Glutamatergic neuron (in vitro differentiated cells): Measurements from ENCODE around the gene PTK7. TPM values are rescaled to one million over a fixed set of nuclear protein-coding genes. Genes with fewer than 3 reads are reported as not detected.

Experiments
- DNase-seq: peaks from one replicate; pipeline ENCODE4 v3.0.0; 2022
- H3K27ac Mint-ChIP-seq: one replicate; pipeline ENCODE4 v1.8.0; 2020; ENCODE audit warnings: mild to moderate bottlenecking, mixed read lengths, inconsistent platforms; ENCODE audit not compliant: unreplicated experiment
- H3K27me3 Mint-ChIP-seq: one replicate; pipeline ENCODE4 v1.8.0; 2020; ENCODE audit warnings: mild to moderate bottlenecking, moderate library complexity, mixed read lengths, inconsistent platforms; ENCODE audit not compliant: unreplicated experiment
- H3K36me3 Mint-ChIP-seq: one replicate; pipeline ENCODE4 v1.8.0; 2020; ENCODE audit warnings: mild to moderate bottlenecking, mixed read lengths, inconsistent platforms; ENCODE audit not compliant: unreplicated experiment
- H3K4me1 Mint-ChIP-seq: one replicate; pipeline ENCODE4 v1.8.0; 2020; ENCODE audit warnings: mild to moderate bottlenecking, low read depth, mixed read lengths, inconsistent platforms; ENCODE audit not compliant: unreplicated experiment
- H3K4me3 Mint-ChIP-seq: one replicate; pipeline ENCODE4 v1.8.0; 2020; ENCODE audit warnings: mild to moderate bottlenecking, mixed read lengths, inconsistent platforms; ENCODE audit not compliant: unreplicated experiment
- H3K9me3 Mint-ChIP-seq: one replicate; pipeline ENCODE4 v1.8.0; 2020; ENCODE audit warnings: mild to moderate bottlenecking, moderate library complexity, mixed read lengths, inconsistent platforms; ENCODE audit not compliant: unreplicated experiment
- total RNA-seq: library from RNA; stranded (reverse); fragmentation: NEBNext Ultra II Directional; extraction: Animal tissue kit (Norgen Biotek cat#: 25700); gene quantifications from one replicate; pipeline ENCODE4 v1.2.1, GENCODE V29; 2021; ENCODE audit not compliant: unreplicated experiment
- TF ChIP-seq, protein P1 (sequence below): fragments of 200-600 bp; sonication (generic); IDR thresholded peaks from one replicate; pipeline ENCODE4 v1.5.0; 2021; ENCODE audit not compliant: partially characterized antibody, unreplicated experiment

Gene PTK7
- total RNA-seq, 1 donor from 2014 or later, result 166 TPM

DNA sequence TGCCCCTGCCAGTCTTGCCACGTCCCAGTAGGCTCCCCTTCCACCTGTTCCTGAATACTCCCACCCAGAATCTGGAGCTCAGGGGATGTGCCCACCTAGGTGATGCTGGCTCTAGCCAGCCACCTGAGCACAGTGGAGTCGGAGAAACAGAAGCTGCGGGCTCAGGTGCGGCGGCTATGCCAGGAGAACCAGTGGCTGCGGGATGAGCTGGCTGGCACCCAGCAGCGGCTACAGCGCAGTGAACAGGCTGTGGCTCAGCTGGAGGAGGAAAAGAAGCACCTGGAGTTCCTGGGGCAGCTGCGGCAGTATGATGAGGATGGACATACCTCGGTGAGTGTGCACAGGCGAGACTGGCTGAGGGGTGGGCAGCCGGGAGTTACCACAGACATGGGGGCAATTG is 13.3 kb upstream of the PTK7 start:
- Mint-ChIP-seq H3K36me3 (no peaks in the 10 kb centered on the region), H3K27ac (no peak overlapping the region), H3K4me3 (no peak overlapping the region), H3K4me1 (peaks cover 9% of the 10 kb centered on the region), H3K27me3 (no peaks in the 10 kb centered on the region), H3K9me3 (peaks cover 14% of the 10 kb centered on the region)
- TF ChIP-seq, protein P1, sequence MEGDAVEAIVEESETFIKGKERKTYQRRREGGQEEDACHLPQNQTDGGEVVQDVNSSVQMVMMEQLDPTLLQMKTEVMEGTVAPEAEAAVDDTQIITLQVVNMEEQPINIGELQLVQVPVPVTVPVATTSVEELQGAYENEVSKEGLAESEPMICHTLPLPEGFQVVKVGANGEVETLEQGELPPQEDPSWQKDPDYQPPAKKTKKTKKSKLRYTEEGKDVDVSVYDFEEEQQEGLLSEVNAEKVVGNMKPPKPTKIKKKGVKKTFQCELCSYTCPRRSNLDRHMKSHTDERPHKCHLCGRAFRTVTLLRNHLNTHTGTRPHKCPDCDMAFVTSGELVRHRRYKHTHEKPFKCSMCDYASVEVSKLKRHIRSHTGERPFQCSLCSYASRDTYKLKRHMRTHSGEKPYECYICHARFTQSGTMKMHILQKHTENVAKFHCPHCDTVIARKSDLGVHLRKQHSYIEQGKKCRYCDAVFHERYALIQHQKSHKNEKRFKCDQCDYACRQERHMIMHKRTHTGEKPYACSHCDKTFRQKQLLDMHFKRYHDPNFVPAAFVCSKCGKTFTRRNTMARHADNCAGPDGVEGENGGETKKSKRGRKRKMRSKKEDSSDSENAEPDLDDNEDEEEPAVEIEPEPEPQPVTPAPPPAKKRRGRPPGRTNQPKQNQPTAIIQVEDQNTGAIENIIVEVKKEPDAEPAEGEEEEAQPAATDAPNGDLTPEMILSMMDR, result no peak
- no peak for DNase-seq

GRCh38 chr6:43070028-43070632 is 6.0 kb upstream of the PTK7 start:
- DNase-seq, result no peak
- Mint-ChIP-seq H3K4me3 (no peak overlapping the region), H3K4me1 (peaks cover 5% of the 10 kb centered on the region), H3K9me3 (peaks cover 2% of the 10 kb centered on the region), H3K27me3 (peaks cover 5% of the 10 kb centered on the region), H3K27ac (peak overlapping the region; percentile 75), H3K36me3 (no peaks in the 10 kb centered on the region)
- TF ChIP-seq, protein P1, result peak; percentile 64

GRCh38 chr6:43074847-43075669 is 1.1 kb upstream of the PTK7 start:
- H3K4me1 Mint-ChIP-seq, result peaks cover 19% of the 10 kb centered on the region
- DNase-seq, result no peak
- peaks cover 9% of the 10 kb centered on the region for H3K9me3 Mint-ChIP-seq
- H3K36me3 Mint-ChIP-seq, result no peaks in the 10 kb centered on the region
- H3K27ac Mint-ChIP-seq, result peak overlapping the region; percentile 64
- TF ChIP-seq, protein P1, result no peak
- peaks cover 7% of the 10 kb centered on the region for H3K27me3 Mint-ChIP-seq
- peak overlapping the region; percentile 73 for H3K4me3 Mint-ChIP-seq

DNA sequence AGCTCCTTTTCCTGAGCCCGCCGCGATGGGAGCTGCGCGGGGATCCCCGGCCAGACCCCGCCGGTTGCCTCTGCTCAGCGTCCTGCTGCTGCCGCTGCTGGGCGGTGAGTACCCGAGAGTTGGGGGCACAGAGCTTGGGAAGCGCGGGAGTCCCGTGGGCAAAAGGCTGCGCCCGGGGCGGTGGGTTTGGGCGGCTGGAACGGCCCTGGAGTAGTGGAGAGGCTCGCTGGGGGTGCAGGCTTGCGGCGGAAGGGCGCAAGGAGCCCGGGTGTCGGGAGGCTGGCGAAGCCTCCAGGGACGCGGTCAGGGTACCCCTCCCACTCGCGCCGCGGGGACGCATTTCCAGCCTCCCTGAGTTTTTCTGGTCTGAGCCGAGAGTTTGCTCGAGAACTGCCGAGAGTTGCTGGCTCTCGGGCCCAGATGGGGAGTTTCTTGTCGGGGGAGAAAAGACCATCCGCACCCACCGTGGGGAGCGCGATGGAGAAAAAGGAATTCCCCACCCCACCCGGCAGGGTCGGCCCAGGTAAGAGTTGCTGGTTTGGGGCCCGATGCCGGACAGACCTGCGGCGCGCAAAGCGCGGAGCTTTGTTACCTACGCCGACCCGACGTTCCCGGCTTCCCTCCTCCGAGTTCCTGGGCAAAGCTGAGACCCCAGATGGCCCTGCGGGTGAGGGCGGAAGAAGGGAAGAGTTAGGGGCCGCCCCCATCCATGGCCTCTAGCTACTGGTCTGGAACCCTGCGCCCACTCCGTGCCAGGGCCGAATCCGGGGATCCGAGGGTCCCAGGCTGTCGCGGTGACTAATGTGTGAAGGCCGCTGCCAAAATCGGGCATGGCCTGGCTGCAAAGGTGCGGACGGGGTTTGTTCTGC is 584 bp downstream of the PTK7 start:
- Mint-ChIP-seq H3K36me3 (peaks cover 4% of the 10 kb centered on the region), H3K4me3 (peak overlapping the region; percentile 88), H3K4me1 (peaks cover 15% of the 10 kb centered on the region), H3K27me3 (peaks cover 4% of the 10 kb centered on the region), H3K27ac (peak overlapping the region; percentile 79), H3K9me3 (peaks cover 8% of the 10 kb centered on the region)
- DNase-seq, result peak; percentile 78
- TF ChIP-seq, protein P1, result no peak
